ENCODE data around the gene AIFM2. TPM values are rescaled to one million over a fixed set of nuclear protein-coding genes. Genes with fewer than 3 reads are reported as not detected.
"Not testable (repeated sequence)": the region's sequence is repeated elsewhere in the genome, so short reads cannot be mapped to it uniquely, and the experiment has no call there.

The AIFM2 gene
- total RNA-seq, 1 experiment from 2014 or later, result 7.0 TPM

DNA sequence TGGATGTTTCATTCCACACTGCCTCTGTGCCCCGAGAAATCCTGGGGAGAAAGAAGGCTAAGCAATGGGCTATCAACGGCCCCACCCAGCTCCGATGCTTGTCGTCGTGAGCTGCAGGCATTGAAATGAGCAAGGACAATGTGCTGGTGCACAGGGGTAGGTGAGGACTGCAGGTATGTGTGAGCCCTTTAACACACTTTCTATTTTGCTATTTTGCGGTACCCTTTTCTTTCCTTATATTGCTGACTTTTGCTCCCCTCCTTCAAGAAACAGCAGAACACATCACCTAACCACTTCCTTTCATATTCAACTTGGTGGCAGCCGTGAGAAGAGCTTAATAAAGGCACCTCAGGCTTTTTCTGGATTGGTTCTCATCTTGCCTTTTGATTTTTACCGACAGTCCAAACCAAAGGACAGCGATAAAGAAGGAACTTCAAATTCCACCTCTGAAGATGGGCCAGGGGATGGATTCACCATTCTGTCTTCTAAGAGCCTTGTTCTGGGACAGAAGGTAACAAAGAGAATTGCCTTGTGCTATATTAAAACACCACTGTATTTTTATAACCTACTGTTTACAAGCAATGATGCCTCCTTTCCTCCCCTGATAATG, 39.2 kb downstream of the AIFM2 start:
- no peak for DNase-seq (ENCODE audit: low read depth)

DNA sequence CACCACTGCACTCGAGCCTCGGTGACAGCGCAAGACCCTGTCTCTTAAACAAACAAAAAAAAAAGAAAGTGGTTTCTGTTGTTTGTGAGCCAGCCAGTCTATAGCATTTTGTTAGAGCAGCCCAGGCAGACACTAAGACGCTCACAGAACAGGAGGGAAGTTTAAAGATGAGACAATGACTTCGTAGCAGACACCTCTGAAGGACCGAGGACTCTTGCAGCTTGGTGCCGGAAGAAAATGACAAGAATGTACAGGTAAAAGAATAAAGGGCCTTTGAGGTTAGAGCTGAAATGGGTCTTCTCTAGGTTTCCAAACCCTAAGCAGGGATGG, 40.3 kb downstream of the AIFM2 start:
- no peak for DNase-seq (ENCODE audit: low read depth)

DNA sequence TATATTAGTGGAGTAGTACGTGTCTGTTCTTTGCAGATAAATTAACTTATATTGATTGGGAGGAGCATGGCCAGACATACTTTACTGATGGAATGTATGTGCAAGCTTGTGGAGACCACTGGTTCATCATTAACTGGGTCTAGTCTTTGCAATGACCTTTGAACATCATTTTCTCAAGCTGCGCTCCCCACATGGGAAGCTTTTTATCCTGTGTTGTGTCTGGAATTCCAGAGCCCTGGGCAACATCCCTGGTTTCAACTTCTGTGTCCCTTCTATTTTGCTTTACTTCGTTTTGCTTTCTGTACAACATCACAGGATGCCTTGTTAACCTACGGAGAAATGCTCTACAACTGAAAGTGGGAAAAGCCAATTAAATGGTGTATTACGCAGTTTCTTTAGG, 41.7 kb downstream of the AIFM2 start:
- no peak for DNase-seq (ENCODE audit: low read depth)

DNA sequence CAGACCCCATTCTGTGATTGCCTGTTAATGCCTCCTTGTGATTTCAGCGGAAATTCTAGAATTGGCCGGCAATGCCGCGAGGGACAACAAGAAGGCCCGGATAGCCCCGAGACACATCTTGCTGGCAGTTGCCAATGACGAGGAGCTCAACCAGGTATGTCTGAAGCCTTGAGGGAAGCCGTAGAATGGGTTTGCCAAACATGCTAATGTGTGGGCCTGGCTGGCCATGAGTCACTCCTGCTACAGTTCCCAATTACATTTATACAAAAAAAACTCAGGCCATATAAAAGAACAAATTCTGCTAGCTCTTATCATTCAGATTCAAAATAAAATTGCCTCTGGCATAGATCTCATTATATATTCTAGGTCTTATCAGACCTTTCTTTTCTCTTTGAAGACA, 42.6 kb downstream of the AIFM2 start:
- DNase-seq (ENCODE audit: low read depth), result no peak

DNA sequence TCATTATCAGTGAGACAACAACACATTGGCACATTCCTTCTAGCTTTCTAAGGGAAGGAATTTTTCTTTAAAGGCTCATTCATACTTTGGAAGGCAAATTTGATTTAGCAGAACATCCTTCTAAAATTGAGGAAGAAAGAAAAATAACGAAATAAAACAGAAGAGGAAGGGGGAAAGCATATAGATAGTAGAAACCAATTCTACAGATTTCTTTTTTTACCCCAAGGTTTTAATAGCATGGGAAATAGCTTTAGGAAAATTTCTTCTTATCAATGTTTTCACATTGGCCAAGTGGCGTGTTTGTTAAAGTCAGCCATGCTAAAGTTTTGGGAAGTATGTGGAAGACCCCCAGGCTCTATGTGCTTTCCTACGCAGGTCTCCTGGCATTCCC, 44.3 kb downstream of the AIFM2 start:
- DNase-seq (ENCODE audit: low read depth), result no peak

DNA sequence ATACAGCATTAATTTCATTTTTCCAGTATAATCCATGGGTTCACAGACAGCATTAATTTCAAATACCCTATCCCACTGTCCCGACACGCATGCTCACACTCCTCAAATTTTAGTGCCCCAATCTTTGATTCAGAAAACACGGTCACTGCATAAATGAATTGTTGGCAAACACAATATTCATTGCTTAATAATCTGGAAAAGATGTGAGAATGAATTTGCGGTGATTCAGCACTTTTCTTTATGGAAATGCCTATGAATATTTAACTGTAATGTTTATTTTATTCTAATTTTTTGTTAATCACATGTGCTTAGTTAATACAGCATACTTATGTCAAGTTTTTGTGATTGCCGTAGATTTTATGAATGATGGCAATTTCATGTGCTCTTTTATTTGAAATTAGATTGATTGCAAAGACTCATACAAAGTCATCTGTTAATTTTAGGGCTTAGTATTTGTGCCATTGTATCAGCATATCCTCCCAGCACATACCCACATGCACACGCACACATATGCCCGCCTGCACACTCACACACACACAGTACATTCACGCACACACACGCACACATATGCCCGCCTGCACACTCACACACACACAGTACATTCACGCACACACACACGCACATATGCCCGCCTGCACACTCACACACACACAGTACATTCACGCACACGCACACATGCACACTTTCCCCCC, 44.9 kb downstream of the AIFM2 start:
- DNase-seq (ENCODE audit: low read depth), result no peak

DNA sequence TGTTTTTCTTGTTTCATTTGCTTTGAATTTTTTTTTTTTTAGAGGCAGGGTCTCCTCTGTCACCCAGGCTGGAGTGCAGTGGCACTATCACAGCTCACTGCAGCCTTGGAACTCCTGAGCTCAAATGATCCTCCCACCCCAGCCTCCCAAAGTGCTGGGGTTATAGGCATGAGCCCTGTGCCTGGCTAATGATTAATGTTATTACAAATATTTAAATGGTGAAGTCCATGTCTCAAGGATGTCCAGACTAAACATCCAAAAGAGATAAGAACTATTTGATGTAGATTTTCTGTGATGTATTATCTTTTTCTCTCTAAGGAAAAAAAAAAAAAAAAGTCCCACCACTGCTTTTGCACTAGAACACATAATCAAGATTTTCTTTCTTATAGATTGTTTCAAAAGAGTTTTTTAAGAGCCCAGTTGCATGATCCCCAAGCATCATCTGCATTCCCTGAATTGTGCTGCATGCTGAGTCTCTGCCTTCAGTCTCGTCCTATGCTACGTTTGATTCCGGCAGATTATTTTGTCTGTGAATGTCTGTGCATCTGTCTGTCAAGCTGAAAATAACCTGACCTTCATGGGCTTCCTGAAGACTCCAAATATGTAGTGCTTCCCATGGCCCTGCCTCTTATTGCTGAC, 46.5 kb downstream of the AIFM2 start:
- no peak for DNase-seq (ENCODE audit: low read depth)

DNA sequence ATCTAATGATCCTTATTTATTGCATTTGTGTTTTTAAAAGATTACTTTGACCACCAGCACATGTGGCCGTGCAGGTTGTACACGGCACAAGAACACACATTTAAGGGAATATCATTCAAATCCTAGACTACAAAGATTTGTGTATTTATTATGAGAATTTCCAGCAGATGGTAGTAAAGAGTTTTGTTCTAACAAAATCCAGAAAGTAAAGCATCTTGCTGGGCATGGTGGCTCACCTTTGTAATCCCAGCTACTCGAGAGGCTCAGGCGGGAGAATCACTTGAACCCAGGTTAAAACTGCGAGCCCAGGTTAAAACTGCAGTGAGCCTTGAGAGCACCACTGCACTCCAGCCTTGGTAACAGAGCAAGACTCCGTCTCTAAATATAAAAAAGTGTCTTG, 48.4 kb downstream of the AIFM2 start:
- DNase-seq (ENCODE audit: low read depth), result no peak

DNA sequence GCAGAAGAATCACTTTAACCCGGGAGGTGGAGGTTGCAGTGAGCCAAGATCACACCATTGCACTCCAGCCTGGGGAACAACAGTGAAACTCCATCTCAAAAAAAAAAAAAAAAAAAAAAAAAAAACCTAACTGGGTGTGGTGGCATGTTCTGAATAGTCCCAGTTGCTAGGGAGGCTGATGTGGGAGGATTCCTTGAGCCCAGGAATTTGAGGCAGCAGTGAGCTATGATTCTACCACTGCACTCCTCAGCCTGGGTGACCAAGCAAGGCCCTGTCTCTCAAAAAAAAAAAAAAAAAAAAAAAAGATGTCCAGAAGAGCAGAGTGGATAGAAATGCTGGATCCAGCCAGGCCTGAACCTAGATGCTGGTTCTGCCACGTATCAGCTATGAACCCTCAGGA, 51.8 kb downstream of the AIFM2 start:
- DNase-seq (ENCODE audit: low read depth), result not testable (repeated sequence)

DNA sequence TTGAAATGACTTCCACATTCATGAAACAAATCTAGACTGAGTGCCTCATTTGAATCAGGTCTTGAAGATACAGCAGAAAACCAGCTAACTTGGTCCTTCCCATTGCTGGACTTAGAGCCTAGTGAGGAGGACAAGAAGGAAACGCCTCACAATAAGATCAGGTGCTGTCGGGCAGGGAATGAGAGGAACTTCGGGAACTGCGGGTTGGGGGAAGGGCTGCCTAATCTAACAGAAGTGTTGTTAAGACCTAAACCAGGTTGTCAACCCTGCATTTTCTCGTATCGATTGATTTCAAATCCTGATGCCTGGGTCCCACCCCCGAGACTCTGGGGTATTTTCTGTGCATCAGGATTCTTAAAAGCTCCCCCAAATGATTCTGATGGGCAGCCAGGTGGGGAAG, 53.7 kb downstream of the AIFM2 start:
- DNase-seq (ENCODE audit: low read depth), result no peak

DNA sequence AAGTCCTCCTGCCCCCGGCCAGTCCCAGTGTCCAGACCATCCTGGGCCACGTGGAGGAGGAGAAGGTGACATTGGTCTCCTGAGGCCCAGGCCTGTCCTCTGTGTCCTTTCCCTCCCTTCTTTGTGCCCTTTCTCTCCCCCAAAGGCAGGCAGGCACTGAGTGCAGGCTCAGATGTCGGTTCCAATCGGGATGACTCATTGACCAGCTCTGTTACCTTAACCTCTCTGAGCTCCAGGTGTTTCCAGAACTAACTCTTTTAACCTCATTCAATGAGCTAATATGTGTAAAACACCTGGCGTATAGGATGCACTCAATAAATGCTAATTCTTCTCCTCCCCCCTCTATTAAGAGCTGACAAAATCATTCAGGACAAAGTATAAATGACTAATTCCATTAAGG, 54.3 kb downstream of the AIFM2 start:
- no peak for DNase-seq (ENCODE audit: low read depth)

DNA sequence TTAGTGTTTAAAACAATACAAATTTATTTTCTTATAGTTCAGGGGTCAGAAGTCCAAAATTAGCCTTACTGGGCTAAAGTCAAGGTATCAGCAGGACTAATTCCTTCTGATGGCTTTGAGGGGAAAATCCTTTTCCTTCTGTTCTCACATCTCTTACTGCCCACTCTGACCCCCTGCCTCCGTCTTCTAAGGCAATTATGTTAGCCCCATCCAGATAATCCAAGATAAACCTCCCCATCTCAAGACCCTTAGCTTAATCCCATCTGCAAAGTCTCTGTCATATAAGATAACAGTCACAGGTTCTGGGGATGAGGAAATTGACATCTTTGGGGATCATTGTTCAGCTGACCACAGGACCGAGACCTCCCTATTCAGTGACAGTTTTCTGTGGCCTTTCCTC, 57.7 kb downstream of the AIFM2 start:
- DNase-seq (ENCODE audit: low read depth), result no peak

DNA sequence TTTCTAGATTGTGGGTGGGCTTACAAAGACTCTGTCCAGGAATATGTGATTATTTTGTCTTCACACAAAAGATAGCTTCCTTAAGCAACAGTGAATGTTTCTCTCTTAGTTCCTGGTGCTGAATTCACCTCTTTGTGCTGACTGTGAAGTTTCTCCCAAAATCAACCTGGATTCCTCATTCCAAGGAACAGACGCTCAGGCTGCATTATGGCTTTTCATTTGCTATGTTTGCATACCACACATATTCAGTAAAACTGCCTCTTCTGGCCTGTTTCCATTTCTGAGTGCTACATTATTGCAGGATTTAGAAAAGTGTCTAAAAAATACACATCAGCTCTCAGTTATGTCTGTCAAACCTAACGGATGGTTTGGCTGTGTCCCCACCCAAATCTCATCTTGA, 58.5 kb downstream of the AIFM2 start:
- DNase-seq (ENCODE audit: low read depth), result no peak

DNA sequence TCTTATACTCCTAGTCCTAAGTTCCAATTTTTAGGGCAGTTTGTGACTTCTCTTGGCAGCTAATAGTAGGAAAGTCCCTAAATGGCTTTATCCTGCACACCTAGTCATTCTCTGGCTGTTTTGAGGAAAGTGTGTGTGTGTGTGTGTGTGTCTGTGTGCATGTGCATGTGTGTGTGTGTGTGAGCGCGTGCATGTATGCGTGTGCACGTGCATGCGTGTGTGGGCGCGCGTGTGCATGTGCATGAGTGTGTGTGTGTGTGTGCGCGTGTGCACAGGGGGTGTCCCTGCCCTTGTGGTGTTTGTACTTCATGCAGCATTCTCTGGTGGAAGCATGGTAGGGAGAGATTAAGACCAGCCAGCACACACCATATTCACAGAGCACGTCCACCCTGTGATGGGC, 61.8 kb downstream of the AIFM2 start:
- DNase-seq (ENCODE audit: low read depth), result no peak

DNA sequence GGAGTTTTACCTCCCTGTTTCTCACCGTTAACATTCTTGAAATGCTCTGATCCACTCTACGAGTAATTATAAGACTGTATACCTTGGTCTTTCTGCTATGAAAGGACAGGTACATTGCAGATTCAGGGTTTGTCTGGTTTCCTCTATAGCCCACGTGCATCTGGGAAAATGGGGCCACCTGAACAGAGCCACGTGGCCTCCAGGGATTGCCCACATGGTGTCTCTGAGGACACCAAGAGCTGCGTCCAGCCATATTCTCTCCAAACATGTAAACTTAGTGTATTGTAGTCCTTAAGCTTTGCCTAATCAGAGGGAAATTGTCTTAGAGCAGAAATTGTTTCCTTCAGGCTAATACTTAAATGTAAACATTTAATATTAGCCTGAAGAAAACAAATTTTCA, 63.3 kb downstream of the AIFM2 start:
- no peak for DNase-seq (ENCODE audit: low read depth)

DNA sequence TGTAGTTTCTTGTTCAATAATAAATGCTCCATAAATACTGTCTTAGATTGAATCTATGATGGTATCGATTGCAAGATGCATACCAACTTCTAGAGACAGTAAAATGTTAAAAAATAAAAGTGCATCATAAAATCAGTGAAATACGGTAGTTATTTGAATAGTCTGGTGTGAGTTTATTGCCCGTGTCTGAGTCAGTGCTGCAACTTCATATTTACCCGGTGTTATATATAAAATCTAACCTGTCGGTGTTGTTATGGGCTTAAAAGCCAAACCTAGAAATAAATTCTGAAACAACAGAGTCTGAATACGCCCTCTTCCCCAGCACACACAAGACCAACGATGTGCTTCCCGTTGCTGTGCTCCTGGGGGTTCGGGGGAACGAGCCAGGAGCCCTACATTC, 63.7 kb downstream of the AIFM2 start:
- DNase-seq (ENCODE audit: low read depth), result no peak

DNA sequence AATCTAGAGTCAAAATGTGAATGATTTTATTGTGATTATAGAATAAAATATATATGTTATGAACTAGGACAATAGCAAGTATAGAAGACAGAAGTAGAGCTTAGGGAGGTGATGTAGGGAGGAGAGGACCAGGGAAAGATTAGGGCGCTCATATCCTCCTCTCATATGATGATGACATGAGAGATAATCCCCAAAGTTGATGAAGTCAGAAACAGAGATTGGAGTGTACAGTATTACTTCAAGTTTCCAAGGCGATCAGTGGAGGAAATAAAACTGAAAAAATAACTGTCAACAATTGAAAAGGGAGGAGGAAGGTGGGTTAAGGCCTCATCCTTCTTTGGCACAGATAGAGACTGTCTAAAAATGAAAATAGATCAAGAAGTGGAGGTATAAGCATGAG, 65.0 kb downstream of the AIFM2 start:
- DNase-seq (ENCODE audit: low read depth), result no peak

DNA sequence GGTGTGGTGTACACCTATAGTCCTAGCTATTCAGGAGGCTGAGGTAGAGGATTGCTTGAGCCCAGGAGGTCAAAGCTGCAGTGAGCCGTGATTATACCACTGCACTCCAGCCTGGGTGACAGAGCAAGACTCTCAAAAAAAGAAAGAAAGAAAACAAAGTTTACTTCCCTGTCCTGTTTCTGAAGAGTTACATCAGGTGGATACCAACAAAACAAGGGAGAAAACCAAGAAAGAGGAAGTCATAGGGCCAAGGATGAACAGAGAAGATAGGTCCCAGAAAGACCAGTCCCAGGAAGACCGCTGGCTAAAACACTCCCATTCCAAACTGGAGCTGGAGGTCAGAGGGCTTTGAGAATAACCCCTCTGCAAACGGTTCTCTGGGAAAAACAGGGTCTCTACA, 66.4 kb downstream of the AIFM2 start:
- DNase-seq (ENCODE audit: low read depth), result no peak

DNA sequence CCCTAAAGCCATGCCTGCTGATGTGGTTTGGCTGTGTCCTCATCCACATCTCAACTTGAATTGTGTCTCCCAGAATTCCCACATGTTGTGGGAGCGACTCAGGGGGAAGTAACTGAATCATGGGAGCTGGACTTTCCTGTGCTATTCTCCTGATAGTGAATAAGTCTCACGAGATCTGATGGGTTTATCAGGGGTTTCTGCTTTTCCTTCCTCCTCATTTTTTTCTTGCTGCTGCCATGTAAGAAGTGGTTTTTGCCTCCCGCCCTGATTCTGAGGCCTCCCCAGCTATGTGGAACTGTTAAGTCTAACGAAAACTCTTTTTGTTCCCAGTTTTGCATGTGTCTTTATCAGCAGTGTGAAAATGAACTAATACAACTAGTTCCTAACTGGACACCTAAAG, 68.1 kb downstream of the AIFM2 start:
- no peak for DNase-seq (ENCODE audit: low read depth)

DNA sequence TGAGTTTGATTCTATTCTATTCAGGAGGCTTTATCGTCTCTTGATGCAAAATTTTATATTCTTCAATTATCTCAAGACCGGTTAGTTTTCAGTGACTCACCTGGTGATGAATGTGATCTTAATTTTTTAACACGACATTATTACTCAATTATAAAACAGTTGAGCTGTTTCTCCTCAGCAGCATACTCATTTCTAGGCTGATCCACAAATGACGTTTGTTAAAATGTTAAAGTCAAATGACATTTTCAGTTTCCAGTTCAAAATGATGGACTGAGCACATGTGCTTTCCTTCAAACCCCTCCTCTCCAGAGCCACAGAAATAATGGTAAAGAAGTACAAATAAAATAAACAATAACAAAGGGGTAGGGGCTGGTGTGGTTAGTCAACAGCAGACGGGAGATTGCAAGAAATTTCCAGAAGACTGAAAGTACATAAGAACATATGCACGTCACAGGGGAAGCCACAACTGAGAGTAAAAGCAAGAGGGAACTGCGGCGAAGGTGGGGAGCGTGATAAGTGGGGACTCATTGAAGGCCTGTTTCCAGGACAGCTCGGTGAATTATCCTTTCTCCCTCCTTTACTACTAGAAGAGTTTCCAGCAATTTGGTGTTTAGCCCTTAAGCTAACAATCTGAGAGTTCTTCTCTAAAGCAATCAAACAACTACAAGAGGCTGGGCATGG, 69.1 kb downstream of the AIFM2 start:
- DNase-seq (ENCODE audit: low read depth), result no peak
